D341Med (cell line): ENCODE data around the gene LHFPL6.

Experiments
- DNase-seq: peaks from one replicate; pipeline ENCODE4 v3.0.0; 2012; ENCODE audit warnings: low spot score

The LHFPL6 gene

DNA sequence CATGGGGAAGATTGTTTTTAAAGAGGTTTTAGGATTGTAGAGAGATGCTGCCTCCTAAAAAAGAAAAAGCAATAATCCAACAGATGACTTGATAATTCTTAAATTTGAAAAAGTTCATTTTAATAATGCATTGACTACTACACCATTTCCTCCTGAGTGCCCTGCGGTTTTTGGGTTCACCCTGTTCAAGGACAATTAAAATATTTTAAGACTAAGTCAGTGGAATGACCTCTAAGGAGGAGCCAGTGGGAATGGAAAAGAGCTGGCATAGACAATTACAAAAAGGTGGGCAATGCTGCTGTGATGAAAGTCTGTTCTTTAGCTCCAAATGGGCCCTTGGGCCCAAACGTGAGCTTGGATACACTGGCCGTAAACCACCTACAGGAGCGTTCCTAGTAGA lies 217.8 kb downstream of the LHFPL6 start:
- no peak for DNase-seq

DNA sequence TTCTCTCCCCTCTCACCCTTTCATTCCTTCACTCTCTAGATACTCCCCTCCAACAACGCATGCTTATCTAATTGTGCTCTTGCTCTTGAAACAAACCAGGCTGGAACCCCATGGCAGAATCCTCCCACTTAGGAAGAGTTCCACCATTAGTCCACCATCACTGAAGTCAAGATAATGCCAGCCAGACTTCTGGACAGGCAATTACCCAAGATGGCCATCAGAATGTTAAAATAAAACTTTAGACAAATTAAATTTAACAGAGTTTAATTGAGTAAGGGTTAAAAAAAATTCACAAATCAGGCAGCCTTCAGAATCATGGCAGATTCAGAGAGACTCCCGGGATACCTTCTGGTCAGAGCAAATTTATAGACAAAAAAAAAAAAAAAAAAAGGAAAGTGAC lies 221.5 kb downstream of the LHFPL6 start:
- DNase-seq: no peak

GRCh38 chr13:39379667-39380655 lies 223.0 kb downstream of the LHFPL6 start:
- no peak for DNase-seq

DNA sequence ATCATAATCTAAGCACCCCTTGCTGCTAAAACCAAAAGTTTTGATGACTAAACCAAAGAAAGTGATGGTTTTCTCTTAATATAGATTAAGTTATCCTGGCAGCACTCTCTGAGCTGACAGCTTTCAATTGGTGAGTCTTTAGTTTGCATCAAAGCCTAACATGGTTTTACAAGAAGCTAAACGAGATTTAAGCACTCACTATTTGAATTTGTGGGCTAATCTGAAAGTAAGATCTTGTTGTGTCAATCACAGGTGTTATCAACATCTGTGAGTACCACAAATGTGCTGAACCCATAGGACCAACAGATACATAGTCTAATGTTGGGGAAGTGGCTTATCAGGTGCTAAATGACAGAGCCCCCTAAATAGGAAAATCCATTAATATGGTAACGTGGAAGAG lies 223.9 kb downstream of the LHFPL6 start:
- no peak for DNase-seq

GRCh38 chr13:39378306-39378705 lies 224.7 kb downstream of the LHFPL6 start:
- DNase-seq: no peak

GRCh38 chr13:39377699-39378098 lies 225.3 kb downstream of the LHFPL6 start:
- no peak for DNase-seq

GRCh38 chr13:39376076-39376475 lies 226.9 kb downstream of the LHFPL6 start:
- DNase-seq: no peak

DNA sequence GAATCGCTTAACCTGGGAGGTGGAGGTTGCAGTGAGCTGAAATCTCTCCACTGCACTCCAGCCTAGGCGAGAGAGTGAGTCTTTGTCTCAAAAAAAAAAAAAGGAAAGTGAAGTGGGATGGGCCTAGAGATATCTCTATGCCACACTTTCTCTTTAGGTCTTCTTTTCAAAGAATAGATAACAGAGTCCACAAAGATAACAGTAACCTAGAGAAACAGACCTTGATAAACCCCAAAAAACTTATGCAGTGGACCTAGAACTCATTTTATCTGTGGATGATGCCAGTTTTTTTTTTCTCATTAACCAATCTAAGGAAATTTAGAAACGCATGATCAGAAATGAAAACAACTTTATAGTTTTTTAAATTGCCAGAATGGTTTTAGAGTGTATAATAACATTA lies 227.4 kb downstream of the LHFPL6 start:
- DNase-seq: no peak

DNA sequence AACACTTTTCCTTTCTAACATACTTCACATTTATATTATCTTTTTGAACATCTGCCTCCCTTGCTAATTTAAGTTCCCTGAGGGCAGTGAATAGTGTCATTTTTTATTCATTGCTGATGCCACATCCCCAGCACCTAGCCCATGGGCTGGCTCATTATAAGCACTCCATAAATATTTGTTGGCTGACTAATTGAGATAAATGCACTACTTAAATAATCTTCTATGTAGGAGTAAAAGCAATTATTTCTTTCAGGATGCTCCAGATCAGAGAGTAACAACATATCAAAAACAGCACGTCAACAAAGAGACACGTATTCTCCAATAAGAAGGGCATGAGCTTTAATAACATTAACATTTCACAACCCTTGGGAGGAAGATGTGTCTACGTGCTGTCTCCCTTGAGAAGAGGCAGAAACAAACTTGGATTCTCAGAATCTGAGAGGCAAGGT lies 228.2 kb downstream of the LHFPL6 start:
- no peak for DNase-seq

- DNase-seq: no peak
Measured at GRCh38 chr13:39373145-39373544, 229.8 kb downstream of the LHFPL6 start.

- no peak for DNase-seq
Measured at GRCh38 chr13:39371706-39372105, 231.3 kb downstream of the LHFPL6 start.

- no peak for DNase-seq
Measured at GRCh38 chr13:39370554-39370953, 232.4 kb downstream of the LHFPL6 start.

- DNase-seq: no peak
Measured at GRCh38 chr13:39370048-39370447, 232.9 kb downstream of the LHFPL6 start.

DNA sequence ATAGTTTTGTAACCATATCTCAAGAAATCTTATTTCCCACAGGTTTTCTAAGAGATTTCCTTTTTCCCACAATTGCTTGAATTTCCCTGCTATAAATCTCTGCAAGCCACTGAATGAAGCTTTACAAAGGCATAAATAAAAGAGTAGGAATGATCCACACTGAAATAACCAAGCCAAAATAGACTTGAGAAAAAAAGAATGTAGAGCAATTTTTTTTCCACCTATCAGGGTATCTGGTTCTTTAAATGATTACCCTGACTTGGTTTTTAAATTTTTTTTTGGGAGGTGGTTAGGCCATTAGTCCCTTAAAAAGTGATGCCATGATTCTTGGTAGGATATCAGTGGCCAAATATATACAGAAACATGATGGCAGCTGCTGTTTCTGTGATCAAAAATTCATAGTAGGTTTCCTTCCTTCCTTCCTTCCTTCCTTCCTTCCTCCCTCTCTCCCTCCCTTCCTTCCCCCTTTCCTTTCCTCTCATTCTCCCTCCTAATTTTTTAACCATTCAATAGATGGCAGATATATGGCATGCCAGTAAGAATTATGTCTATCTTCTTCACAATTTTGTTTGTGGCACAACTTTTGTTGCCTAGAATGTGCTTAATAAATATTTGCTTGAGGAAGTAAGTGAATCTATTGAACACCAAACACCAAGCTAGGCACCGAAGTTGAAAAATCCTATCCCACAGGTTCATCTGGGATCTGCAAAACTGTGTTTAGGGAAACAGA lies 233.7 kb downstream of the LHFPL6 start:
- DNase-seq: no peak

DNA sequence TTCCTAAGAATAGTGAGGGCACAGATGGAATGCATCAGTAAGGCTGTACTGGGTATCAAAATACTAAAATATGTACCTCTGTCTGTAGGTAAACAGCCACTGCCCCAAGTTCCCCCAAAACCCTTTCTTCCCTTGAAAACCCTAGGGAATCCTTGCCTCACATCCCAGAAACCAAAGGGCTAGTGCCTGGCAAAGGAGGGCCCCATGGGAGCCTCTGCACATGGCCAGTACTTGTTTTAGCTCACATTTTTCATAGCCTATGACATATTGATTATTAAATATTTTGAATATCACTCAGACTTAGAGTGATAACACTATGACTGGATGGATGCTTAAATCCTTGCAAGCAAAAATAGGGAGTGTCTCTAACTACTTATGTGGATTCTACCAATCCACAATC lies 237.1 kb downstream of the LHFPL6 start:
- no peak for DNase-seq

GRCh38 chr13:39364947-39365468 lies 238.0 kb downstream of the LHFPL6 start:
- no peak for DNase-seq

DNA sequence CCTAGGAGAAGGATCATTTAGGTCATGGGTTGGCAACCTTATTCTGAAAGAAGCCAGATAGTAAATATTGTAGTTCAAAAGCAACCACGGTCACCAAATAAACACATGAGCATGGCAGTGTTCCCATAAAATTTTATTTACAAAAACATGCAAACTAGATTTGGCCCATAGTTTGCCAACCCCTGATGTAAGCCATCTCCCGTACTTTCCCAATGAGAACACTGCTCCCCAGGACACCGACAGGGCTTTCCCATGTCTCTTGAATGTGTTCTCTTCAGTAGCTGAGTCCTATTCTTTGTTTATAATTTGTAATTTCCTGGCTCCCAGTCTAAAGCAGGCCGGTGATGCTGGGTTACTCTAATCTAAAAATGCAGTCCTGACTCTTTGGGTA lies 239.6 kb downstream of the LHFPL6 start:
- no peak for DNase-seq

DNA sequence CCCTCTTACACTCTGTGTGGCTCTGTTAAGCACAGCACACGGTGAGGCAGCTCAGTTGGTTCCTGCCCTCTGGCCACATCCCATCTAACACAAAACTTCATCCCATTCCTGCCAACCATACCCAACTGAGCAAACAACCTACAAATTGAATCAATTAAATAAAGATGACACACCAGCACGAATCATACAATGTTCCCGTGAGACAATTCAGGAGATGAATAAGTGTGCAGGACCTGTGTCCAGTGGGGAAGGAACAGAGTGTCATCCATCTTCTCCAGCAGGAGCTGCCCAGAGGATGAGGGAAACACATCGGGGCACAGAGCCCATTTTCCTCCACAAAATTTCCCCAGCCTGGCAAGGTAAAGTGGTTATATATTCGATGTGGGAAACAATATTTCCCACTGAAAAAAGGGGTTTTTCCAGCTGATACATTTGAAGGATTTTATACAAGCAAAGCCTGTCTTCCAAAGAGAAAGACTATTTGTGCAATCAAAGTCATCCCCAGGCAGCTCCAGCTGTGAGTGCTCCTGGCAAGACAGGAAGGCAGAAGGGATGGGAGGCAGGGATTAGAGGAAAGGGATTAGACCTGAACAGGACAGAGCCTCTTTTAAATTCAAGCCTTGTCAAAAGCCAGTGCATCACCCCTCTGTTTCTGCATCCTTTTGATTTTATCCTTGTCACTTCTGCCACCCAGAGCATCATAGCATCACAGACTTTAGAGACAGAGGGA lies 240.2 kb downstream of the LHFPL6 start:
- DNase-seq: peak; percentile 38

DNA sequence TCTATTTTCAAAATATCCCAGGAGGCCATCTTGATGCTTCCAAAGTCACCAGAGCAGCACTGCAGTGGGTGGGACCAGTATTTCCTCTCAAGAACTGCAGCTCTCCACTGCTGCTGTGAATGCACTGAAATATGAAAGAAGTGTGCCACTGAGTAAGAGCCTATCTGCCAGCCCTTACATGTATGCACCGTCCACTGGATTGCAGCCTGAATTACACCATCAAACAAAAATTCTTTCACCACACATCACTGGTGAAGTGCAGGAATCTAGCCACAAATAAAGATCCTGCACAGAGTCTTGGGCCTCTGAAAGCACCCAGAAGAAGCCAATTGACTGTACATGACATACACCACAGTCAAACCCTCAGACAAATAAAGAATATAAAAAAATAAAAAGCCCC lies 249.0 kb downstream of the LHFPL6 start:
- no peak for DNase-seq

GRCh38 chr13:39350461-39350881 lies 252.5 kb downstream of the LHFPL6 start:
- no peak for DNase-seq

DNA sequence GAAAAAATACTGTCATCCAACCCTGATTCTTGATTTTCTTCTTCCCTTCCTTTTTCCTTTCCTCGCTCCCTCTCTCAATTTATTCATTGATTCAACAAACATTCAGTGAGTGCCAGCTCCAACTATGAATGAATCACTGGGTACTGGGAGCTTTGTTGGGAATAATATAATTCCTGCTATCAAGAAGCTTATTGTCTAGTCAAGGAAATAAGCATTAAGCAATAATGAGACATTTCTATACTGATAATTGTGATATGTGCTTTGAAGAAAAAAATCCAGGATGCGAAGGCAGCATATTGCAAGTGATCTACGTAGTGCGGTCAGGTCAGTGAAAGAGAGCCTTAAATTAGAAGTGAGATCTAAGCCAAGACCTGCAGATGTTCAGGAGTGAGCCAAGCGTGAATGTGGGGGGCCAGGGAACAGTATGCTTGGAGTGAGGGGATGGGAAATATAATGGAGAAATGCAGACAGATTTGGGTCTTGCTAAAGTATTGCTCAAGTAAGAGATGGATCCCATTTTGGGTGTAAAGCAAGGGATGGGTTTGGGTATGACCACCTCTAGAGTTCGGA lies 253.5 kb downstream of the LHFPL6 start:
- no peak for DNase-seq
